Parathyroid adenoma (tissue), 2 donors: ENCODE data around the gene YJU2.

Experiments
- H2AFZ ChIP-seq: fragments of 300-600 bp; sonication (generic); one replicate; pipeline ENCODE4 v1.7.0; 2017; ENCODE audit warnings: antibody characterized with exemption, mild to moderate bottlenecking
- H3K27ac ChIP-seq: fragments of 300-600 bp; sonication (generic); one replicate; pipeline ENCODE4 v1.7.0; 2017
- H3K27me3 ChIP-seq: fragments of 300-600 bp; sonication (generic); one replicate; pipeline ENCODE4 v1.7.0; 2017; ENCODE audit warnings: low read length; ENCODE audit not compliant: control insufficient read depth, insufficient read depth
- H3K36me3 ChIP-seq: fragments of 300-600 bp; sonication (generic); one replicate; pipeline ENCODE4 v1.7.0; 2017; ENCODE audit warnings: low read length; ENCODE audit not compliant: control insufficient read depth, insufficient read depth
- H3K4me1 ChIP-seq: fragments of 300-600 bp; sonication (generic); one replicate; pipeline ENCODE4 v1.7.0; 2017; ENCODE audit warnings: control low read depth
- H3K4me2 ChIP-seq: fragments of 300-600 bp; sonication (generic); one replicate; pipeline ENCODE4 v1.7.0; 2017; ENCODE audit warnings: low read length
- H3K4me3 ChIP-seq: fragments of 300-600 bp; sonication (generic); one replicate; pipeline ENCODE4 v1.7.0; 2017; ENCODE audit warnings: low read depth, low read length
- H3K79me2 ChIP-seq: fragments of 300-600 bp; sonication (generic); one replicate; pipeline ENCODE4 v1.7.0; 2017; ENCODE audit warnings: control low read depth
- H3K9ac ChIP-seq: fragments of 300-600 bp; sonication (generic); one replicate; pipeline ENCODE4 v1.7.0; 2017; ENCODE audit warnings: mild to moderate bottlenecking
- H3K9me3 ChIP-seq: fragments of 300-600 bp; sonication (generic); one replicate; pipeline ENCODE4 v1.7.0; 2017; ENCODE audit warnings: low read length; ENCODE audit not compliant: control insufficient read depth
- TF ChIP-seq, protein P1 (sequence below): fragments of 300-600 bp; sonication (generic); IDR thresholded peaks from one replicate; pipeline ENCODE4 v1.7.0; 2017; ENCODE audit warnings: antibody characterized with exemption, mild to moderate bottlenecking
- donor health status: primary hyperparathyroidism.

The YJU2 gene

DNA sequence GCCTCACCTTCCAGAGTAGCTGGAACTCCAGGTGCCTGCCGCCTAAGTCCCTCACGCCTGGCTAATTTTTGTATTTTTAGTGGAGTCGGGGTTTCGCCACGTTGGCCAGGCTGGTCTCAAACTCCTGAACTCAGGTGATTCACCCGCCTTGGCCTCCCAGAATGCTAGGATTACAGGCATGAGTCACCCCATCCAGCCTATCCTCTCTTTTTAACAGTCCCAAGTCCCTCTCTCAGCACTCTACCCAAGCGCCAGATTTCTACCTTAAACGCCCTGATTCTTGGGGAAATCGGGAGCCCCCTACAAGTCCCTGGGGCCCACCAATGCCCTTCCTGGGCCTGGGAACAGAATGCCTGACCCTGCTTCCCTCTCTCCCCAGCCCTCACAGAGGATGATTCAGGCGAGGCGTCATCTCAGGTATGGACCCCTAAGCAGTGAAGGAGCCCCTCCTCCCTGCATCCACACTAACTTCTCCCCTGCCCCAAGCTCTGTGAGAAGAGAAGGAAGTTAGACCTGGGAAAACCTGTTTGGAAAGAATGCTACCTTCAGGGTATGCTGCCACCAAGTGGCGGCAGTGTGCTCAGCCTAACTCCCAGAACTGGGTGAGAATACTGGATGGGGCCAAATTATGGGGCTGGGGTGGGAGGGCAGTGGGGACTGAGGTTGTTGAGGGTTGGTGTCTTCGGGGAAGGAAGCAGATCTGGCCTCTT is 38.3 kb upstream of the YJU2 start:
- Histone ChIP-seq H3K9ac (no peak overlapping the region), H3K27ac (no peak overlapping the region), H3K4me1 (no peaks in the 10 kb centered on the region), H3K4me3 (no peak overlapping the region), H3K36me3 (no peaks in the 10 kb centered on the region), H3K79me2 (no peaks in the 10 kb centered on the region), H2AFZ (no peak overlapping the region), H3K27me3 (no peaks in the 10 kb centered on the region), H3K9me3 (no peaks in the 10 kb centered on the region), H3K4me2 (no peak overlapping the region)
- TF ChIP-seq, protein P1, sequence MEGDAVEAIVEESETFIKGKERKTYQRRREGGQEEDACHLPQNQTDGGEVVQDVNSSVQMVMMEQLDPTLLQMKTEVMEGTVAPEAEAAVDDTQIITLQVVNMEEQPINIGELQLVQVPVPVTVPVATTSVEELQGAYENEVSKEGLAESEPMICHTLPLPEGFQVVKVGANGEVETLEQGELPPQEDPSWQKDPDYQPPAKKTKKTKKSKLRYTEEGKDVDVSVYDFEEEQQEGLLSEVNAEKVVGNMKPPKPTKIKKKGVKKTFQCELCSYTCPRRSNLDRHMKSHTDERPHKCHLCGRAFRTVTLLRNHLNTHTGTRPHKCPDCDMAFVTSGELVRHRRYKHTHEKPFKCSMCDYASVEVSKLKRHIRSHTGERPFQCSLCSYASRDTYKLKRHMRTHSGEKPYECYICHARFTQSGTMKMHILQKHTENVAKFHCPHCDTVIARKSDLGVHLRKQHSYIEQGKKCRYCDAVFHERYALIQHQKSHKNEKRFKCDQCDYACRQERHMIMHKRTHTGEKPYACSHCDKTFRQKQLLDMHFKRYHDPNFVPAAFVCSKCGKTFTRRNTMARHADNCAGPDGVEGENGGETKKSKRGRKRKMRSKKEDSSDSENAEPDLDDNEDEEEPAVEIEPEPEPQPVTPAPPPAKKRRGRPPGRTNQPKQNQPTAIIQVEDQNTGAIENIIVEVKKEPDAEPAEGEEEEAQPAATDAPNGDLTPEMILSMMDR, result no peak

DNA sequence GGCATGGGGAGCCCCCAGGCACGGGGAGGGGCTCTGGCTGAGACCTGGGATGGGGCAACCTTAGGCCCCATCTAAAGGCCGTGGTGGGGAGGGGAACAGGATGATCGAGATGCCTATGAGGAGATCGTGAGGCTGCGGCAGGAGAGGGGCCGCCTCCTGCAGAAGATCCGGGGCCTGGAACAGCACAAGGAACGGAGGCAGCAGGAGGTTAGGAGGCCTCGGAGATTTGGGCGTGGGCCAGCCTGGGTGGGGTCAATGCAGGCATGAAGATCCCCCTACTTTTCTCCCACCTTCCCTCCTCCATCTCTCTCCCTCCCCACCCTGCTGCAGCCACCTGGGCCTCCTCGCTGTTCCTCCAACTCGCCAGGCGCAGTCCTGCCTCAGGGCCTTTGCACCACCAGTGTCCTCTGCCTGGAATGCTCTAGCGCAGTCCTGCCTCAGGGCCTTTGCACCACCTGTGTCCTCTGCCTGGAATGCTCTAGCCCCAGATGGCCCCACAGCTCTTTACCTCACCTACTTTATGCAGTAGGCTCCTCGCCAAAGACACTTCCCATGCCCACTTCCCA is 36.6 kb upstream of the YJU2 start:
- TF ChIP-seq, protein P1, result no peak
- Histone ChIP-seq H3K9me3 (no peaks in the 10 kb centered on the region), H3K9ac (no peak overlapping the region), H3K4me1 (no peaks in the 10 kb centered on the region), H3K27me3 (no peaks in the 10 kb centered on the region), H3K79me2 (no peaks in the 10 kb centered on the region), H3K36me3 (no peaks in the 10 kb centered on the region), H2AFZ (no peak overlapping the region), H3K27ac (no peak overlapping the region), H3K4me3 (no peak overlapping the region), H3K4me2 (no peak overlapping the region)

DNA sequence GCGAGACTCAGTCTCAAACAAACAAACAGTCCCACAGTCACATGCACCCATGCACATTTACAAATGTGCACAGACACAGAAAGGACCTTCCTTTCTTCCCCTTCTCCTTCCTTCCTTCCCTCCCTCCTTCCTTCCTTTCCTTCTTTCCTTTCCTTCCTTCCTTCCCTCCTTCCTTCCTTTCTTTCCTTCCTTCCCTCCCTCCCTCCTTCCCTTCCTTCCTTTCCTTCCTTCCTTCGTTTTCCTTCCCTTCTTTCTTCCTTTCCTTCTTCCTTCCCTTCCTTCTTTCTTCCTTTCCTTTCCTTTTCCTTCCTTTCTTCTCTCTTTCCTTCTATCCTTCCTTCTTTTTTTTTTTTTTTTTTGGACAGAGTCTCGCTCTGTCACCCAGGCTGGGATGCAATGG is 33.8 kb upstream of the YJU2 start:
- Histone ChIP-seq H3K79me2 (no peaks in the 10 kb centered on the region), H3K9me3 (no peaks in the 10 kb centered on the region), H3K27me3 (no peaks in the 10 kb centered on the region), H3K4me1 (no peaks in the 10 kb centered on the region), H2AFZ (no peak overlapping the region), H3K4me3 (no peak overlapping the region), H3K27ac (no peak overlapping the region), H3K36me3 (no peaks in the 10 kb centered on the region), H3K4me2 (no peak overlapping the region), H3K9ac (no peak overlapping the region)
- TF ChIP-seq, protein P1, result no peak

DNA sequence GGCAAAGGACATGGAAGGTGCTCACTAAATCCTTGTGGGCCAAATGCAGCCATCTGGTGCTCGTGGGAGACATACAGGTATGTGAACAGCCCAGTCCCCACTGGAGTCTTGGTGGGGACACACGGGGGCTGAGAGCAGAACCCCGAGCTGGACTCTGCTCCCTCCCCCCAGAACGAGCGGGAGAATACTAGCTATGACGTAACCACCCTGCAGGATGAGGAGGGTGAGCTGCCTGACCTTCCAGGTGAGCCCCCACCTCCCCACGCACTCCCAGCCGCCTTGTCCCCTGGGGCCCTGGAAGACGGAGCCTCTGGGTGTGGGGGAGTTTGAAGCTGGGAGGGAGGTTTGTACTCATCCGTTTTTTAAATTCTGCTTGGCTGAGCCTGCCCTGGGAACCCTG is 31.1 kb upstream of the YJU2 start:
- Histone ChIP-seq H3K9ac (no peak overlapping the region), H3K4me3 (no peak overlapping the region), H3K9me3 (no peaks in the 10 kb centered on the region), H3K79me2 (no peaks in the 10 kb centered on the region), H3K27ac (no peak overlapping the region), H2AFZ (no peak overlapping the region), H3K4me2 (no peak overlapping the region), H3K36me3 (no peaks in the 10 kb centered on the region), H3K4me1 (no peaks in the 10 kb centered on the region), H3K27me3 (no peaks in the 10 kb centered on the region)
- TF ChIP-seq, protein P1, result no peak

DNA sequence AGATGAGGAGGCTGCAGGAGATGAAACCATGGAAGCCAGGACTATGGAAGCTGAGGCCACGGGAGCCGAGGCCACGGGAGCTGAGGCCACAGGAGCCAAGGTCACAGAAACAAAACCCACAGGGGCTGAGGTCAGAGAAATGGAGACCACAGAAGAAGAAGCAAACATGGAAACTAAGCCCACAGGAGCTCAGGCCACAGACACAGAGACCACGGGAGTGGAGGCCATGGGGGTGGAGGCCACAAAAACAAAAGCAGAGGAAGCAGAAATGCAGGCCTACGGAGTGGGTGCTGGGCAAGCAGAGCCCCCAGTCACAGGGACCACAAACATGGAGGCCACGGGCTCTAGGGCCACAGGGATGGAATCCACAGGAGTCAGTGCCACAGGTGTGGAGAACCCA is 30.0 kb upstream of the YJU2 start:
- Histone ChIP-seq H3K27ac (no peak overlapping the region), H3K9me3 (no peaks in the 10 kb centered on the region), H3K4me3 (no peak overlapping the region), H3K4me2 (no peak overlapping the region), H2AFZ (no peak overlapping the region), H3K79me2 (no peaks in the 10 kb centered on the region), H3K27me3 (no peaks in the 10 kb centered on the region), H3K9ac (no peak overlapping the region), H3K4me1 (no peaks in the 10 kb centered on the region), H3K36me3 (no peaks in the 10 kb centered on the region)
- TF ChIP-seq, protein P1, result no peak
